Bronchial epithelial cell (primary cell): ENCODE data around the gene LRTM1. TPM values are rescaled to one million over a fixed set of nuclear protein-coding genes. Genes with fewer than 3 reads are reported as not detected.

Experiments used
- DNase-seq: peaks from one replicate; pipeline ENCODE4 v3.0.0-alpha.2; 2010; ENCODE audit warnings: low read depth
- FAIRE-seq: peaks from 2 replicates; lab custom pipeline; 2011; peaks lifted over from hg19 to GRCh38; lab: Jason Lieb, UNC
- H3K27me3 ChIP-seq: 2 replicates; pipeline ENCODE4 v1.5.1; 2011; ENCODE audit warnings: low read length; ENCODE audit not compliant: control insufficient read depth, insufficient read depth
- H3K36me3 ChIP-seq: 2 replicates; pipeline ENCODE4 v1.5.1; 2011; ENCODE audit warnings: low read length; ENCODE audit not compliant: control insufficient read depth, insufficient read depth
- H3K4me3 ChIP-seq: 2 replicates; pipeline ENCODE4 v1.5.1; 2011; ENCODE audit warnings: mild to moderate bottlenecking, low read depth, low read length, control low read depth
- CTCF ChIP-seq: IDR thresholded peaks from 2 replicates; pipeline ENCODE4 v1.5.1; 2011; ENCODE audit warnings: mild to moderate bottlenecking, moderate library complexity, low read length, control low read depth, inconsistent platforms; ENCODE audit not compliant: insufficient read depth, severe bottlenecking
- total RNA-seq: library from RNA; depleted of rRNA; stranded (reverse); fragments of >200 nt; gene quantifications from 2 replicates; pipeline ENCODE4 v1.2.1, GENCODE V29; 2014

The LRTM1 gene
- total RNA-seq, 1 donor from 2014 or later: not detected

GRCh38 chr3:54909191-54909590 is 18.7 kb downstream of the LRTM1 start:
- no peak for TF ChIP-seq CTCF
- no peaks in the 10 kb centered on the region for H3K36me3 ChIP-seq
- FAIRE-seq: no peak

GRCh38 chr3:54906763-54907162 is 21.1 kb downstream of the LRTM1 start:
- H3K27me3 ChIP-seq: no peaks in the 10 kb centered on the region
- DNase-seq (no peak), FAIRE-seq (no peak)
- H3K4me3 ChIP-seq: no peak overlapping the region
- H3K36me3 ChIP-seq: no peaks in the 10 kb centered on the region
- TF ChIP-seq CTCF: no peak

More at GRCh38 chr3:54909191-54909590, 18.7 kb downstream of the LRTM1 start:
- no peak for DNase-seq
- no peaks in the 10 kb centered on the region for H3K27me3 ChIP-seq
- no peak overlapping the region for H3K4me3 ChIP-seq

GRCh38 chr3:54905920-54906319 is 21.9 kb downstream of the LRTM1 start:
- Histone ChIP-seq H3K36me3 (no peaks in the 10 kb centered on the region), H3K4me3 (no peak overlapping the region), H3K27me3 (no peaks in the 10 kb centered on the region)
- TF ChIP-seq CTCF: no peak
- DNase-seq (no peak), FAIRE-seq (no peak)

GRCh38 chr3:54905261-54905888 is 22.5 kb downstream of the LRTM1 start:
- DNase-seq (no peak), FAIRE-seq (no peak)
- no peaks in the 10 kb centered on the region for H3K27me3 ChIP-seq
- H3K36me3 ChIP-seq: no peaks in the 10 kb centered on the region
- no peak for TF ChIP-seq CTCF
- no peak overlapping the region for H3K4me3 ChIP-seq

GRCh38 chr3:54901906-54902685 is 25.8 kb downstream of the LRTM1 start:
- no peaks in the 10 kb centered on the region for H3K27me3 ChIP-seq
- TF ChIP-seq CTCF: no peak
- no peaks in the 10 kb centered on the region for H3K36me3 ChIP-seq
- no peak overlapping the region for H3K4me3 ChIP-seq
- FAIRE-seq (no peak), DNase-seq (no peak)
